Measurements from ENCODE around the gene TRIM15. TPM values are rescaled to one million over a fixed set of nuclear protein-coding genes. Genes with fewer than 3 reads are reported as not detected.
A peak's percentile ranks its signal among the peaks of the same experiment; 100 is the strongest.

TRIM15 gene
- total RNA-seq, 4 donors from 2014 or later: not detected

DNA sequence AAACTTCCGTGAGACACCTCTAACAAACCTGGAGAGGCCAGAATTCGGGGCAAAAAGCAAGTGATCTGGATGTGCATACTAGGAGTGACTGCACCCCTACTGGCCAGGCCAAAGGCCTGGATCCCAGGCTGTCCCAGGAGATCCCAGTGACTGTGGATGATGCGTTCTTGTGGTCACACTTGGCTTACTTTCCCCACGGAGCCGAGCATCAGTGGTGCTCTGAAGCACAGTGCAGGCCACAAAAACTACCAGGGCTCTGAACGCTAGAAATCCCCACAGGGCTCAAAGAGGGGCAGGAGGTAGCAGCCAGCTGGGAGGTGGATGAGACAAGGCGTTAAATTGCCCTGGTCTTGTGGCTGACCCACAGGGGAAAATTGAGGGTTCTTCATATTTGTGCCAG, 42.8 kb downstream of the TRIM15 start:
- Histone ChIP-seq H3K27me3 (no peaks in the 10 kb centered on the region), H3K4me3 (replicated peaks in 1 of 3) (no peak overlapping the region), H3K36me3 (no peaks in the 10 kb centered on the region), H3K4me1 (peaks cover 42 to 55% of the 10 kb centered on the region in 2 donors), H3K9me3 (no peaks in the 10 kb centered on the region), H3K27ac (peak overlapping the region in 1 of 3 donors; percentile 73)
- WGBS, 2 donors: 69 to 70% methylated on average over 7 of the region's 7 CpGs
- intact Hi-C loops (cut with DNase I): no loop called here
- DNase-seq: no peak
- TF ChIP-seq, protein P1, sequence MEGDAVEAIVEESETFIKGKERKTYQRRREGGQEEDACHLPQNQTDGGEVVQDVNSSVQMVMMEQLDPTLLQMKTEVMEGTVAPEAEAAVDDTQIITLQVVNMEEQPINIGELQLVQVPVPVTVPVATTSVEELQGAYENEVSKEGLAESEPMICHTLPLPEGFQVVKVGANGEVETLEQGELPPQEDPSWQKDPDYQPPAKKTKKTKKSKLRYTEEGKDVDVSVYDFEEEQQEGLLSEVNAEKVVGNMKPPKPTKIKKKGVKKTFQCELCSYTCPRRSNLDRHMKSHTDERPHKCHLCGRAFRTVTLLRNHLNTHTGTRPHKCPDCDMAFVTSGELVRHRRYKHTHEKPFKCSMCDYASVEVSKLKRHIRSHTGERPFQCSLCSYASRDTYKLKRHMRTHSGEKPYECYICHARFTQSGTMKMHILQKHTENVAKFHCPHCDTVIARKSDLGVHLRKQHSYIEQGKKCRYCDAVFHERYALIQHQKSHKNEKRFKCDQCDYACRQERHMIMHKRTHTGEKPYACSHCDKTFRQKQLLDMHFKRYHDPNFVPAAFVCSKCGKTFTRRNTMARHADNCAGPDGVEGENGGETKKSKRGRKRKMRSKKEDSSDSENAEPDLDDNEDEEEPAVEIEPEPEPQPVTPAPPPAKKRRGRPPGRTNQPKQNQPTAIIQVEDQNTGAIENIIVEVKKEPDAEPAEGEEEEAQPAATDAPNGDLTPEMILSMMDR (IDR thresholded peaks at IDR 0.05): no peak
- TF ChIP-seq POLR2A (IDR thresholded peaks at IDR 0.05): no peak

GRCh38 chr6:30206799-30207618, 43.7 kb downstream of the TRIM15 start:
- Histone ChIP-seq H3K9me3 (no peaks in the 10 kb centered on the region), H3K27me3 (no peaks in the 10 kb centered on the region), H3K4me1 (peaks cover 45 to 55% of the 10 kb centered on the region in 2 donors), H3K36me3 (no peaks in the 10 kb centered on the region), H3K27ac (peak overlapping the region; percentile 61 to 86 (median 73)), H3K4me3 (replicated peaks in 1 of 3) (no peak overlapping the region)
- TF ChIP-seq, protein P1 (IDR thresholded peaks at IDR 0.05): no peak
- peak; percentile 73 to 75 for DNase-seq
- intact Hi-C loops (cut with DNase I): no loop called here
- 24 to 26% methylated on average over 11 of the region's 11 CpGs for WGBS, 2 donors

DNA sequence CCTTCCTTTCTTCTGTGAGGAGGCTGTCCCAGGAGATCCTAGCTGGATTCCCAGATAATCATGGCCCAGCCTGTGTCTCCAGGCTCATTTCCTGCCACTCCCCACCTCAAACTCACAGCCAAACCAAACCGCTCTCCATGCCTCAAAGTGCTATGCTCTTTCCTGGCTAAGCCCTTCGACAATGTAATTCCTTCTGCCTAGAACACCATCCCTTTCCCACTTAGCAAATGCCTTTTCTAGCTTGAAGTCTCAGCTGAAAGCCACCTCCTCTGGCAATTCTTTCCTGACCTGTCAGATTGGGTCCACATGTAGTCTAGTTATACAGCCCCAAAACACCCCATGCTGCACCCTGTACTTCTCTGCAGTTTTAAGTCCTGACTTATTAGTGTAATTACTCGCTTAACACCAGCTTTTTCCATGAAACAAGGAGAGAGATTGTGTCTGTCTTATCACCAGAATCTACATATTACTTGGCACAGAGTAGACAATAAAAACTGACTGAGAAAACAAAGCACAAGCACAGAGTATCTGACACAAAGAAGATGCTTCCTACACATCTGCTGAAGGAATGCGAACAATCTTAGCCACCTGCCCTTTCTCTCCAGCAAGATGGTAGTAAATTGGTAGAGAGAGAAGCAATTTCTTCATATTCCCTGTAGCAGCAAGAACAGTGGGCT, 44.4 kb downstream of the TRIM15 start:
- H3K27ac ChIP-seq: peak overlapping the region; percentile 61 to 86 (median 73)
- TF ChIP-seq, protein P1 (IDR thresholded peaks at IDR 0.05): no peak
- TF ChIP-seq POLR2A (IDR thresholded peaks at IDR 0.05): no peak
- intact Hi-C loops (cut with DNase I): no loop called here

DNA sequence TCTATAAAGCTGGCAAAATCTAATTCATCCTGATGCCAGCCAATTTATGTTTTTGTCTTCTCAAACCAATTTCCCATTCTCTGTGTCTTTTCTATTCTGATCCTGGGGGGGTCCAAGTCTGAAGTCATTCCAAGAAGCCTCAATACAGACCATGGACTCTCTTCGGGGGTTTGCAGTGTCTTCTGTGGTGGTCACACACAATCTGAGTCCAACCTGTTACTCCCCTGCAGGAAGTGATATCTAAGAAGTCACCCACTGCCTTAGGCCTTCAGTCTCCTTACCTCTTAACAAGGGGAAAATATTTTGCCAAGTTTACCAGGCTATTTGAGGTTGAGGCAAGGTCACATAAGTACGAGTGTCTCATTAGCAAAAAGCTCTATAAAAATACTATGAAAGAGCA, 48.0 kb downstream of the TRIM15 start:
- whole genome bisulfite sequencing, 2 donors: 50 to 59% methylated on average over 2 of the region's 2 CpGs
- H3K36me3 ChIP-seq: no peaks in the 10 kb centered on the region
- TF ChIP-seq, protein P1 (IDR thresholded peaks at IDR 0.05): no peak
- TF ChIP-seq POLR2A (IDR thresholded peaks at IDR 0.05): no peak
- H3K4me1 ChIP-seq: peaks cover 45 to 55% of the 10 kb centered on the region in 2 donors
- H3K27ac ChIP-seq: peak overlapping the region in 1 of 3 donors; percentile 99
- H3K27me3 ChIP-seq: no peaks in the 10 kb centered on the region
- no peak for DNase-seq
- no peak overlapping the region for H3K4me3 ChIP-seq (replicated peaks in 1 of 3)
- intact Hi-C loops (cut with DNase I): loop anchor here (10.0 kb wide), 2 partner anchors 113 to 183 kb away; partner anchors contain the start of gene TRIM39
- no peaks in the 10 kb centered on the region for H3K9me3 ChIP-seq

More for the DNA sequence above, 44.4 kb downstream of the TRIM15 start:
- 60 to 69% methylated on average over 4 of the region's 4 CpGs for WGBS, 2 donors
- Histone ChIP-seq H3K36me3 (no peaks in the 10 kb centered on the region), H3K27me3 (no peaks in the 10 kb centered on the region), H3K4me3 (replicated peaks in 1 of 3) (no peak overlapping the region), H3K9me3 (no peaks in the 10 kb centered on the region), H3K4me1 (peaks cover 48 to 54% of the 10 kb centered on the region in 2 donors)
- no peak for DNase-seq
